A673 (cell line): ENCODE data around the gene PIGK. TPM values are rescaled to one million over a fixed set of nuclear protein-coding genes. Genes with fewer than 3 reads are reported as not detected.
"Not testable (repeated sequence)": the region's sequence is repeated elsewhere in the genome, so short reads cannot be mapped to it uniquely, and the experiment has no call there.

Experiments
- BruUV-seq: library from RNA; stranded (reverse); fragments of 400-500 nt; replicated peaks from 2 replicates; lab custom pipeline; 2021; lab: Mats Ljungman, UMichigan
- CTCF ChIA-PET: fragments of 300-600 bp; sonication (Branson Sonifier 250); formaldehyde crosslinking; loops from one replicate; lab custom pipeline; 2022; ENCODE audit warnings: antibody characterized with exemption; lab: Charles Lee
- POLR2A ChIA-PET: fragments of 300-600 bp; sonication (Branson Sonifier 250); formaldehyde crosslinking; loops from one replicate; lab custom pipeline; 2022; ENCODE audit warnings: antibody characterized with exemption; ENCODE audit not compliant: low non-redundant PET; lab: Charles Lee
- DNase-seq: peaks from one replicate; pipeline ENCODE4 v3.0.0-alpha.2; 2015; ENCODE audit warnings: low spot score
- H3K27ac ChIP-seq: fragments of 200-600 bp; sonication (generic); 2 replicates; pipeline ENCODE4 v1.5.1; 2016; ENCODE audit warnings: mixed run types, low read depth, mild to moderate bottlenecking, mixed read lengths, antibody characterized with exemption, low read length; ENCODE audit not compliant: poor library complexity, severe bottlenecking
- H3K27me3 ChIP-seq: fragments of 200-600 bp; sonication (generic); replicated peaks from 2 replicates; pipeline ENCODE4 v1.6.1; 2017; ENCODE audit warnings: mixed run types, low read depth, mild to moderate bottlenecking, mixed read lengths, antibody characterized with exemption, low read length; ENCODE audit not compliant: insufficient read depth, poor library complexity
- H3K36me3 ChIP-seq: fragments of 200-600 bp; sonication (generic); 2 replicates; pipeline ENCODE4 v1.6.1; 2016; ENCODE audit warnings: mixed run types, mild to moderate bottlenecking, mixed read lengths, antibody characterized with exemption, low read length; ENCODE audit not compliant: insufficient read depth, poor library complexity, severe bottlenecking
- H3K4me1 ChIP-seq: fragments of 200-600 bp; sonication (generic); 2 replicates; pipeline ENCODE4 v1.6.1; 2017; ENCODE audit warnings: mixed run types, mild to moderate bottlenecking, mixed read lengths, antibody characterized with exemption, low read length; ENCODE audit not compliant: insufficient read depth, poor library complexity, severe bottlenecking
- H3K4me3 ChIP-seq: fragments of 200-600 bp; sonication (generic); 2 replicates; pipeline ENCODE4 v1.5.1; 2016; ENCODE audit warnings: low read depth, mixed run types, mild to moderate bottlenecking, mixed read lengths, low read length; ENCODE audit not compliant: poor library complexity, severe bottlenecking
- H3K9me3 ChIP-seq: fragments of 200-600 bp; sonication (generic); 2 replicates; pipeline ENCODE4 v1.6.1; 2016; ENCODE audit warnings: mixed run types, low read depth, mild to moderate bottlenecking, mixed read lengths, antibody characterized with exemption, low read length; ENCODE audit not compliant: poor library complexity, severe bottlenecking
- CTCF ChIP-seq: fragments of 300-800, 200-600 bp; sonication (generic); conservative IDR thresholded peaks from 2 replicates; pipeline ENCODE4 v1.5.1; 2017; ENCODE audit warnings: low read depth, mild to moderate bottlenecking, antibody characterized with exemption, low read length, moderate library complexity, mixed read lengths
- EZH2 ChIP-seq: fragments of 200-600 bp; sonication (generic); IDR thresholded peaks from 2 replicates; pipeline ENCODE4 v1.6.1; 2017; ENCODE audit warnings: borderline replicate concordance, low read depth, mild to moderate bottlenecking, mixed read lengths, antibody characterized with exemption, low read length; ENCODE audit not compliant: poor library complexity, severe bottlenecking
- intact Hi-C: fragments of 100-400 bp; cut with micrococcal nuclease; formaldehyde crosslinking; loops from one replicate; pipeline ENCODE4 v1.10.0; 2022; ENCODE audit not compliant: unreplicated experiment
- total RNA-seq: library from RNA; stranded (reverse); gene quantifications from 2 replicates; pipeline ENCODE4 v1.2.3, GENCODE V29; 2021

The PIGK gene
- total RNA-seq, 1 experiment from 2014 or later: 28.8 TPM

- Histone ChIP-seq H3K4me3 (no peak overlapping the region), H3K36me3 (no peaks in the 10 kb centered on the region), H3K9me3 (no peaks in the 10 kb centered on the region), H3K4me1 (peaks cover 6% of the 10 kb centered on the region), H3K27ac (no peak overlapping the region), H3K27me3 (no peaks in the 10 kb centered on the region)
- intact Hi-C loops: no loop called here
- no peak for DNase-seq
- TF ChIP-seq EZH2 (no peak), CTCF (no peak)
- POLR2A ChIA-PET: no interaction called here
- CTCF ChIA-PET: no interaction called here
- no TSS peak for BruUV-seq
Observed at GRCh38 chr1:77220687-77221463, 1.6 kb upstream of the PIGK start.

- no peak for DNase-seq
- BruUV-seq: TSS peak; percentile 69
- H3K27me3 ChIP-seq: no peaks in the 10 kb centered on the region
- intact Hi-C loops: no loop called here
- peak overlapping the region; percentile 54 for H3K27ac ChIP-seq
- H3K9me3 ChIP-seq: no peaks in the 10 kb centered on the region
- ChIA-PET CTCF (no interaction called here), POLR2A (no interaction called here)
- H3K4me3 ChIP-seq: peak overlapping the region; percentile 70
- no peaks in the 10 kb centered on the region for H3K36me3 ChIP-seq
- peaks cover 6% of the 10 kb centered on the region for H3K4me1 ChIP-seq
- TF ChIP-seq EZH2: no peak
- TF ChIP-seq CTCF: no peak
Observed at GRCh38 chr1:77218477-77219165, 609 bp downstream of the PIGK start.

GRCh38 chr1:77204043-77204442, 15.2 kb downstream of the PIGK start:
- DNase-seq, H3K9me3 ChIP-seq, CTCF ChIA-PET, POLR2A ChIA-PET, H3K36me3 ChIP-seq, BruUV-seq, H3K27me3 ChIP-seq, H3K27ac ChIP-seq, H3K4me3 ChIP-seq, intact Hi-C loops, H3K4me1 ChIP-seq: not testable (repeated sequence)
